ENCODE measurements around the gene MPZ.

Gene MPZ

GRCh38 chr1:161267321-161267720 is 42.4 kb downstream of the MPZ start:
- WGBS, 2 donors (ENCODE audit: extremely low coverage in 2 of 2, insufficient read length in 2 of 2, insufficient replicate concordance in 1 of 2): no CpG with 5 or more reads among the region's 3 CpGs

GRCh38 chr1:161266836-161267235 is 42.9 kb downstream of the MPZ start:
- H3K79me1 ChIP-seq (ENCODE audit: low read depth, low read length): no peaks in the 10 kb centered on the region
- no peak overlapping the region for H2AFZ ChIP-seq (ENCODE audit: low read length)
- no peak overlapping the region for H4K91ac ChIP-seq (ENCODE audit: low read depth, low read length, poor library complexity)
- no CpG with 5 or more reads among the region's 2 CpGs for WGBS, 2 donors (ENCODE audit: extremely low coverage in 2 of 2, insufficient read length in 2 of 2, insufficient replicate concordance in 1 of 2)
- H3K4me2 ChIP-seq (ENCODE audit: insufficient read depth, low read length, poor library complexity, severe bottlenecking): no peak overlapping the region
- H2BK15ac ChIP-seq (ENCODE audit: low read length): no peak overlapping the region
- no peak overlapping the region for H3K27ac ChIP-seq (replicated peaks; ENCODE audit: low read length)
- H2BK12ac ChIP-seq (ENCODE audit: low read length): no peak overlapping the region
- H3K18ac ChIP-seq (ENCODE audit: low read length): no peak overlapping the region
- H3K23ac ChIP-seq (ENCODE audit: low read depth, low read length, poor library complexity): no peak overlapping the region
- H3K27me3 ChIP-seq (ENCODE audit: control insufficient read depth in 3 of 3, insufficient read depth in 3 of 3, low read depth in 1 of 3, low read length in 3 of 3): peaks cover 0 to 9% (median 0%) of the 10 kb centered on the region in 3 experiments
- H3K4ac ChIP-seq (ENCODE audit: low read length): no peak overlapping the region
- H2BK120ac ChIP-seq (ENCODE audit: low read depth, low read length): no peak overlapping the region
- H4K8ac ChIP-seq (ENCODE audit: low read depth, low read length): no peak overlapping the region
- no peak overlapping the region for H2BK5ac ChIP-seq (ENCODE audit: low read length)
- DNase-seq (ENCODE audit: low spot score): no peak
- H3K9ac ChIP-seq (ENCODE audit: low read depth, low read length, poor library complexity): no peak overlapping the region
- no peaks in the 10 kb centered on the region for H3K36me3 ChIP-seq (replicated peaks in 1 of 2; ENCODE audit: control insufficient read depth in 2 of 2, insufficient read depth in 2 of 2, low read length in 2 of 2)
- no peak overlapping the region for H3K14ac ChIP-seq (ENCODE audit: low read length)
- no peaks in the 10 kb centered on the region for H3K9me3 ChIP-seq (replicated peaks in 1 of 2; ENCODE audit: control insufficient read depth in 2 of 2, insufficient read depth in 1 of 2, low read depth in 1 of 2, low read length in 2 of 2)
- H3K4me3 ChIP-seq (ENCODE audit: low read length in 2 of 2): no peak overlapping the region
- peaks cover 2 to 5% of the 10 kb centered on the region in 2 donors for H3K4me1 ChIP-seq (ENCODE audit: control insufficient read depth in 2 of 2, insufficient read depth in 1 of 2, low read depth in 1 of 2, low read length in 2 of 2)
- H2AK5ac ChIP-seq (ENCODE audit: low read depth, low read length): no peak overlapping the region

More at GRCh38 chr1:161267321-161267720, 42.4 kb downstream of the MPZ start:
- H3K9ac ChIP-seq (ENCODE audit: low read depth, low read length, poor library complexity): no peak overlapping the region
- DNase-seq (ENCODE audit: low spot score): no peak
- H2BK12ac ChIP-seq (ENCODE audit: low read length): no peak overlapping the region
- no peak overlapping the region for H3K14ac ChIP-seq (ENCODE audit: low read length)
- no peak overlapping the region for H2BK15ac ChIP-seq (ENCODE audit: low read length)
- H2BK120ac ChIP-seq (ENCODE audit: low read depth, low read length): no peak overlapping the region
- H3K27ac ChIP-seq (replicated peaks; ENCODE audit: low read length): no peak overlapping the region
- no peak overlapping the region for H2AFZ ChIP-seq (ENCODE audit: low read length)
- H4K8ac ChIP-seq (ENCODE audit: low read depth, low read length): no peak overlapping the region
- no peak overlapping the region for H3K4me2 ChIP-seq (ENCODE audit: insufficient read depth, low read length, poor library complexity, severe bottlenecking)
- H3K23ac ChIP-seq (ENCODE audit: low read depth, low read length, poor library complexity): no peak overlapping the region
- no peak overlapping the region for H2AK5ac ChIP-seq (ENCODE audit: low read depth, low read length)
- no peaks in the 10 kb centered on the region for H3K36me3 ChIP-seq (replicated peaks in 1 of 2; ENCODE audit: control insufficient read depth in 2 of 2, insufficient read depth in 2 of 2, low read length in 2 of 2)
- no peak overlapping the region for H3K18ac ChIP-seq (ENCODE audit: low read length)
- no peak overlapping the region for H3K4ac ChIP-seq (ENCODE audit: low read length)
- H3K4me3 ChIP-seq (ENCODE audit: low read length in 2 of 2): no peak overlapping the region
- H3K4me1 ChIP-seq (ENCODE audit: control insufficient read depth in 2 of 2, insufficient read depth in 1 of 2, low read depth in 1 of 2, low read length in 2 of 2): peaks cover 2 to 5% of the 10 kb centered on the region in 2 donors
- no peak overlapping the region for H2BK5ac ChIP-seq (ENCODE audit: low read length)
- peaks cover 0 to 7% (median 0%) of the 10 kb centered on the region in 3 experiments for H3K27me3 ChIP-seq (ENCODE audit: control insufficient read depth in 3 of 3, insufficient read depth in 3 of 3, low read depth in 1 of 3, low read length in 3 of 3)
- no peak overlapping the region for H4K91ac ChIP-seq (ENCODE audit: low read depth, low read length, poor library complexity)
- H3K79me1 ChIP-seq (ENCODE audit: low read depth, low read length): no peaks in the 10 kb centered on the region
- H3K9me3 ChIP-seq (replicated peaks in 1 of 2; ENCODE audit: control insufficient read depth in 2 of 2, insufficient read depth in 1 of 2, low read depth in 1 of 2, low read length in 2 of 2): no peaks in the 10 kb centered on the region

- WGBS, 2 donors (ENCODE audit: extremely low coverage in 2 of 2, insufficient read length in 2 of 2, insufficient replicate concordance in 1 of 2): no CpG with 5 or more reads among the region's 3 CpGs
- Histone ChIP-seq H3K4ac (ENCODE audit: low read length) (no peak overlapping the region), H3K27me3 (ENCODE audit: control insufficient read depth in 3 of 3, insufficient read depth in 3 of 3, low read depth in 1 of 3, low read length in 3 of 3) (peaks cover 0 to 13% (median 0%) of the 10 kb centered on the region in 3 experiments), H3K23ac (ENCODE audit: low read depth, low read length, poor library complexity) (no peak overlapping the region), H3K14ac (ENCODE audit: low read length) (no peak overlapping the region), H3K79me1 (ENCODE audit: low read depth, low read length) (no peaks in the 10 kb centered on the region), H3K4me3 (ENCODE audit: low read length in 2 of 2) (no peak overlapping the region), H3K4me1 (ENCODE audit: control insufficient read depth in 2 of 2, insufficient read depth in 1 of 2, low read depth in 1 of 2, low read length in 2 of 2) (peaks cover 3 to 5% of the 10 kb centered on the region in 2 donors), H2AFZ (ENCODE audit: low read length) (no peak overlapping the region), H3K9me3 (replicated peaks in 1 of 2; ENCODE audit: control insufficient read depth in 2 of 2, insufficient read depth in 1 of 2, low read depth in 1 of 2, low read length in 2 of 2) (no peaks in the 10 kb centered on the region), H2BK12ac (ENCODE audit: low read length) (no peak overlapping the region), H3K4me2 (ENCODE audit: insufficient read depth, low read length, poor library complexity, severe bottlenecking) (no peak overlapping the region), H2BK15ac (ENCODE audit: low read length) (no peak overlapping the region), H2AK5ac (ENCODE audit: low read depth, low read length) (no peak overlapping the region), H3K9ac (ENCODE audit: low read depth, low read length, poor library complexity) (no peak overlapping the region), H2BK5ac (ENCODE audit: low read length) (no peak overlapping the region), H3K27ac (replicated peaks; ENCODE audit: low read length) (no peak overlapping the region), H3K18ac (ENCODE audit: low read length) (no peak overlapping the region), H2BK120ac (ENCODE audit: low read depth, low read length) (no peak overlapping the region), H3K36me3 (replicated peaks in 1 of 2; ENCODE audit: control insufficient read depth in 2 of 2, insufficient read depth in 2 of 2, low read length in 2 of 2) (no peaks in the 10 kb centered on the region), H4K8ac (ENCODE audit: low read depth, low read length) (no peak overlapping the region), H4K91ac (ENCODE audit: low read depth, low read length, poor library complexity) (no peak overlapping the region)
- DNase-seq (ENCODE audit: low spot score): no peak
Measured at GRCh38 chr1:161266202-161266601, 43.6 kb downstream of the MPZ start.

- Histone ChIP-seq H3K9ac (ENCODE audit: low read depth, low read length, poor library complexity) (no peak overlapping the region), H2BK5ac (ENCODE audit: low read length) (no peak overlapping the region)
- no peak for DNase-seq (ENCODE audit: low spot score)
Measured at GRCh38 chr1:161265305-161265704, 44.5 kb downstream of the MPZ start.

More at GRCh38 chr1:161265305-161265704, 44.5 kb downstream of the MPZ start:
- no peak overlapping the region for H2BK12ac ChIP-seq (ENCODE audit: low read length)
- H3K4me3 ChIP-seq (ENCODE audit: low read length in 2 of 2): no peak overlapping the region
- no peak overlapping the region for H3K14ac ChIP-seq (ENCODE audit: low read length)
- H4K91ac ChIP-seq (ENCODE audit: low read depth, low read length, poor library complexity): no peak overlapping the region
- H2AFZ ChIP-seq (ENCODE audit: low read length): no peak overlapping the region
- no peak overlapping the region for H3K4ac ChIP-seq (ENCODE audit: low read length)
- WGBS, 2 donors (ENCODE audit: extremely low coverage in 2 of 2, insufficient read length in 2 of 2, insufficient replicate concordance in 1 of 2): no CpG with 5 or more reads among the region's 5 CpGs
- H3K79me1 ChIP-seq (ENCODE audit: low read depth, low read length): no peaks in the 10 kb centered on the region
- no peaks in the 10 kb centered on the region for H3K9me3 ChIP-seq (replicated peaks in 1 of 2; ENCODE audit: control insufficient read depth in 2 of 2, insufficient read depth in 1 of 2, low read depth in 1 of 2, low read length in 2 of 2)
- no peak overlapping the region for H3K27ac ChIP-seq (replicated peaks; ENCODE audit: low read length)
- H3K4me1 ChIP-seq (ENCODE audit: control insufficient read depth in 2 of 2, insufficient read depth in 1 of 2, low read depth in 1 of 2, low read length in 2 of 2): peaks cover 5 to 6% of the 10 kb centered on the region in 2 donors
- no peak overlapping the region for H2BK120ac ChIP-seq (ENCODE audit: low read depth, low read length)
- H3K4me2 ChIP-seq (ENCODE audit: insufficient read depth, low read length, poor library complexity, severe bottlenecking): no peak overlapping the region
- H3K27me3 ChIP-seq (ENCODE audit: control insufficient read depth in 3 of 3, insufficient read depth in 3 of 3, low read depth in 1 of 3, low read length in 3 of 3): peaks cover 0 to 22% (median 3%) of the 10 kb centered on the region in 3 experiments
- H4K8ac ChIP-seq (ENCODE audit: low read depth, low read length): no peak overlapping the region
- no peak overlapping the region for H3K23ac ChIP-seq (ENCODE audit: low read depth, low read length, poor library complexity)
- H3K36me3 ChIP-seq (replicated peaks in 1 of 2; ENCODE audit: control insufficient read depth in 2 of 2, insufficient read depth in 2 of 2, low read length in 2 of 2): no peaks in the 10 kb centered on the region
- H2BK15ac ChIP-seq (ENCODE audit: low read length): no peak overlapping the region
- H2AK5ac ChIP-seq (ENCODE audit: low read depth, low read length): no peak overlapping the region
- H3K18ac ChIP-seq (ENCODE audit: low read length): no peak overlapping the region
